CD4-positive, alpha-beta T cell treated with Interleukin-10 for 1 hour (primary cell): ENCODE results near the gene FANK1.
"Not testable (repeated sequence)": the region's sequence is repeated elsewhere in the genome, so short reads cannot be mapped to it uniquely, and the experiment has no call there.

Source experiments
- DNase-seq: peaks from one replicate; pipeline ENCODE4 v3.0.0-alpha.2; 2020

The FANK1 gene

GRCh38 chr10:125929618-125930017 is 33.3 kb downstream of the FANK1 start:
- DNase-seq = no peak

GRCh38 chr10:125933693-125934092 is 37.3 kb downstream of the FANK1 start:
- no peak for DNase-seq

GRCh38 chr10:125936331-125936730 is 40.0 kb downstream of the FANK1 start:
- DNase-seq = no peak

- DNase-seq = no peak
Measured at GRCh38 chr10:125940515-125940914, 44.2 kb downstream of the FANK1 start.

- no peak for DNase-seq
Measured at GRCh38 chr10:125951290-125951689, 54.9 kb downstream of the FANK1 start.

GRCh38 chr10:125953778-125954385 is 57.5 kb downstream of the FANK1 start:
- DNase-seq = no peak

- DNase-seq = no peak
Measured at GRCh38 chr10:125955766-125956165, 59.4 kb downstream of the FANK1 start.

- no peak for DNase-seq
Measured at GRCh38 chr10:125961743-125962142, 65.4 kb downstream of the FANK1 start.

GRCh38 chr10:125962200-125962599 is 65.8 kb downstream of the FANK1 start:
- DNase-seq = no peak

- no peak for DNase-seq
Measured at GRCh38 chr10:125964558-125964957, 68.2 kb downstream of the FANK1 start.

GRCh38 chr10:125967533-125967932 is 71.2 kb downstream of the FANK1 start:
- no peak for DNase-seq

- not testable (repeated sequence) for DNase-seq
Measured at GRCh38 chr10:125970077-125970630, 73.8 kb downstream of the FANK1 start.

GRCh38 chr10:125976960-125977605 is 80.7 kb downstream of the FANK1 start:
- DNase-seq = no peak

- no peak for DNase-seq
Measured at GRCh38 chr10:125979976-125980375, 83.6 kb downstream of the FANK1 start.

GRCh38 chr10:125980521-125981035 is 84.2 kb downstream of the FANK1 start:
- no peak for DNase-seq

- DNase-seq = peak; percentile 45
Measured at GRCh38 chr10:125982260-125982948, 86.0 kb downstream of the FANK1 start.

GRCh38 chr10:125983161-125983560 is 86.8 kb downstream of the FANK1 start:
- DNase-seq = no peak

- DNase-seq = no peak
Measured at GRCh38 chr10:125983656-125984055, 87.3 kb downstream of the FANK1 start.

- no peak for DNase-seq
Measured at GRCh38 chr10:125984346-125984745, 88.0 kb downstream of the FANK1 start.

GRCh38 chr10:125984865-125985495 is 88.6 kb downstream of the FANK1 start:
- no peak for DNase-seq

- no peak for DNase-seq
Measured at GRCh38 chr10:125985557-125986240, 89.3 kb downstream of the FANK1 start.

- DNase-seq = no peak
Measured at GRCh38 chr10:125989791-125990190, 93.4 kb downstream of the FANK1 start.

- no peak for DNase-seq
Measured at GRCh38 chr10:125990974-125991373, 94.6 kb downstream of the FANK1 start.
